OCI-LY1 (cell line): Measurements from ENCODE around the gene VCL.

ENCODE experiments used
- EZH2 ChIP-seq: fragments of 200-600 bp; sonication (generic), shearing (Covaris generic); IDR thresholded peaks from 2 replicates; pipeline ENCODE4 v1.8.0; 2017; ENCODE audit warnings: borderline replicate concordance, mixed run types, mild to moderate bottlenecking, antibody characterized with exemption, low read length, moderate library complexity, mixed read lengths
- TF ChIP-seq, protein P1 (sequence below): fragments of 200-600 bp; sonication (generic), shearing (Covaris generic); IDR thresholded peaks from 2 replicates; pipeline ENCODE4 v1.5.1; 2017; ENCODE audit warnings: mild to moderate bottlenecking, antibody characterized with exemption, low read length, moderate library complexity, mixed read lengths

DNA sequence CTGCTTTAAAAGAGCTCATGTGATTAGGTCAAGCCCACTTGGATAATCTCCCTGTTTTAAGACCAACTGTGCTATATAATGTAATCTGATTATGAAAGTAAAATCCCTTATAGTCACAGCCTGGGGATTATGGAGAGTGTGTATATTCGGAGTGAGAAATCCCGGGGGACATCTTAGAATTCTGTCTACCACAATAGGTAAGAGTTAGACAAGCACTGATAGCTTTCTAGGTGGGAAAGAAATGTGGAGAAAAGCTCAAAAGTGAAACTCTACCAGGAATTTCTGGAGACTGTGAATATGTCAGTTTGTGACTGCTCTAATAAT lies 2.9 kb upstream of the VCL start:
- TF ChIP-seq, protein P1, sequence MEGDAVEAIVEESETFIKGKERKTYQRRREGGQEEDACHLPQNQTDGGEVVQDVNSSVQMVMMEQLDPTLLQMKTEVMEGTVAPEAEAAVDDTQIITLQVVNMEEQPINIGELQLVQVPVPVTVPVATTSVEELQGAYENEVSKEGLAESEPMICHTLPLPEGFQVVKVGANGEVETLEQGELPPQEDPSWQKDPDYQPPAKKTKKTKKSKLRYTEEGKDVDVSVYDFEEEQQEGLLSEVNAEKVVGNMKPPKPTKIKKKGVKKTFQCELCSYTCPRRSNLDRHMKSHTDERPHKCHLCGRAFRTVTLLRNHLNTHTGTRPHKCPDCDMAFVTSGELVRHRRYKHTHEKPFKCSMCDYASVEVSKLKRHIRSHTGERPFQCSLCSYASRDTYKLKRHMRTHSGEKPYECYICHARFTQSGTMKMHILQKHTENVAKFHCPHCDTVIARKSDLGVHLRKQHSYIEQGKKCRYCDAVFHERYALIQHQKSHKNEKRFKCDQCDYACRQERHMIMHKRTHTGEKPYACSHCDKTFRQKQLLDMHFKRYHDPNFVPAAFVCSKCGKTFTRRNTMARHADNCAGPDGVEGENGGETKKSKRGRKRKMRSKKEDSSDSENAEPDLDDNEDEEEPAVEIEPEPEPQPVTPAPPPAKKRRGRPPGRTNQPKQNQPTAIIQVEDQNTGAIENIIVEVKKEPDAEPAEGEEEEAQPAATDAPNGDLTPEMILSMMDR = no peak
- TF ChIP-seq EZH2 = no peak
